HG02943 (cell line): Measurements from ENCODE around the gene TMPRSS15.
"Not testable (repeated sequence)": the region's sequence is repeated elsewhere in the genome, so short reads cannot be mapped to it uniquely, and the experiment has no call there.

ENCODE experiments used
- ATAC-seq: cut with Tn5 transposase; IDR thresholded peaks from one replicate; pipeline ENCODE4 v1.9.1; 2021; ENCODE audit warnings: mild to moderate bottlenecking, low read depth, moderate library complexity; ENCODE audit not compliant: unreplicated experiment

Gene TMPRSS15

GRCh38 chr21:18403735-18404450 lies at the start of gene TMPRSS15:
TSS of gene TMPRSS15 (minus strand) at chr21:18403785. CDS start at chr21:18403622, 163 bp downstream.
- ATAC-seq: no peak

GRCh38 chr21:18451670-18452069 lies 48.1 kb upstream of the TMPRSS15 start:
- ATAC-seq: no peak

- ATAC-seq: no peak
These were observed 46.3 kb upstream of the TMPRSS15 start for GRCh38 chr21:18449605-18450550.

- no peak for ATAC-seq
These were observed 40.1 kb upstream of the TMPRSS15 start for GRCh38 chr21:18443701-18444100.

GRCh38 chr21:18443085-18443484 lies 39.5 kb upstream of the TMPRSS15 start:
- no peak for ATAC-seq

GRCh38 chr21:18430341-18430740 lies 26.8 kb upstream of the TMPRSS15 start:
- ATAC-seq: no peak

- no peak for ATAC-seq
These were observed 20.7 kb upstream of the TMPRSS15 start for GRCh38 chr21:18424276-18424675.

- ATAC-seq: no peak
These were observed 13.7 kb upstream of the TMPRSS15 start for GRCh38 chr21:18417141-18417790.

GRCh38 chr21:18411565-18411964 lies 8.0 kb upstream of the TMPRSS15 start:
- no peak for ATAC-seq

- no peak for ATAC-seq
These were observed 6.0 kb upstream of the TMPRSS15 start for GRCh38 chr21:18409579-18409978.

- no peak for ATAC-seq
These were observed 4.7 kb downstream of the TMPRSS15 start for GRCh38 chr21:18398843-18399242.

GRCh38 chr21:18387994-18388393 lies 15.6 kb downstream of the TMPRSS15 start:
- no peak for ATAC-seq

GRCh38 chr21:18384771-18385170 lies 18.8 kb downstream of the TMPRSS15 start:
- ATAC-seq: no peak

GRCh38 chr21:18382934-18383619 lies 20.5 kb downstream of the TMPRSS15 start:
- not testable (repeated sequence) for ATAC-seq

GRCh38 chr21:18382141-18382540 lies 21.4 kb downstream of the TMPRSS15 start:
- no peak for ATAC-seq

GRCh38 chr21:18373606-18374005 lies 30.0 kb downstream of the TMPRSS15 start:
- no peak for ATAC-seq

- no peak for ATAC-seq
These were observed 33.3 kb downstream of the TMPRSS15 start for GRCh38 chr21:18370301-18370700.

- ATAC-seq: no peak
These were observed 34.5 kb downstream of the TMPRSS15 start for GRCh38 chr21:18369115-18369514.

- ATAC-seq: no peak
These were observed 35.4 kb downstream of the TMPRSS15 start for GRCh38 chr21:18368205-18368604.

- no peak for ATAC-seq
These were observed 46.8 kb downstream of the TMPRSS15 start for GRCh38 chr21:18356801-18357200.
